ENCODE data around the gene CBR3.
"Not testable (repeated sequence)": the region's sequence is repeated elsewhere in the genome, so short reads cannot be mapped to it uniquely, and the experiment has no call there.

CBR3 gene

GRCh38 chr21:36141513-36141925 lies 6.6 kb downstream of the CBR3 start (continued):
- TF ChIP-seq, protein P1, sequence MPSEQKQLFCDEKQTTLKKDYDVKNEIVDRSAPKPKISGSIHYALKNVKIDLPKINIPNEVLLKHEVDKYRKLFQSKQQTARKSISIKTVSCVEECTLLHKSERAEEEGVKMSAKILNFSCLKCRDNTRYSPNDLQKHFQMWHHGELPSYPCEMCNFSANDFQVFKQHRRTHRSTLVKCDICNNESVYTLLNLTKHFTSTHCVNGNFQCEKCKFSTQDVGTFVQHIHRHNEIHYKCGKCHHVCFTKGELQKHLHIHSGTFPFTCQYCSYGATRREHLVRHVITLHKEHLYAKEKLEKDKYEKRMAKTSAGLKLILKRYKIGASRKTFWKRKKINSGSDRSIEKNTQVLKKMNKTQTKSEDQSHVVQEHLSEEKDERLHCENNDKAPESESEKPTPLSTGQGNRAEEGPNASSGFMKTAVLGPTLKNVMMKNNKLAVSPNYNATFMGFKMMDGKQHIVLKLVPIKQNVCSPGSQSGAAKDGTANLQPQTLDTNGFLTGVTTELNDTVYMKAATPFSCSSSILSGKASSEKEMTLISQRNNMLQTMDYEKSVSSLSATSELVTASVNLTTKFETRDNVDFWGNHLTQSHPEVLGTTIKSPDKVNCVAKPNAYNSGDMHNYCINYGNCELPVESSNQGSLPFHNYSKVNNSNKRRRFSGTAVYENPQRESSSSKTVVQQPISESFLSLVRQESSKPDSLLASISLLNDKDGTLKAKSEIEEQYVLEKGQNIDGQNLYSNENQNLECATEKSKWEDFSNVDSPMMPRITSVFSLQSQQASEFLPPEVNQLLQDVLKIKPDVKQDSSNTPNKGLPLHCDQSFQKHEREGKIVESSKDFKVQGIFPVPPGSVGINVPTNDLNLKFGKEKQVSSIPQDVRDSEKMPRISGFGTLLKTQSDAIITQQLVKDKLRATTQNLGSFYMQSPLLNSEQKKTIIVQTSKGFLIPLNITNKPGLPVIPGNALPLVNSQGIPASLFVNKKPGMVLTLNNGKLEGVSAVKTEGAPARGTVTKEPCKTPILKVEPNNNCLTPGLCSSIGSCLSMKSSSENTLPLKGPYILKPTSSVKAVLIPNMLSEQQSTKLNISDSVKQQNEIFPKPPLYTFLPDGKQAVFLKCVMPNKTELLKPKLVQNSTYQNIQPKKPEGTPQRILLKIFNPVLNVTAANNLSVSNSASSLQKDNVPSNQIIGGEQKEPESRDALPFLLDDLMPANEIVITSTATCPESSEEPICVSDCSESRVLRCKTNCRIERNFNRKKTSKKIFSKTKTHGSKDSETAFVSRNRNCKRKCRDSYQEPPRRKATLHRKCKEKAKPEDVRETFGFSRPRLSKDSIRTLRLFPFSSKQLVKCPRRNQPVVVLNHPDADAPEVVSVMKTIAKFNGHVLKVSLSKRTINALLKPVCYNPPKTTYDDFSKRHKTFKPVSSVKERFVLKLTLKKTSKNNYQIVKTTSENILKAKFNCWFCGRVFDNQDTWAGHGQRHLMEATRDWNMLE (tag by site-specific recombination; conservative IDR thresholded peaks at IDR 0.05; ENCODE audit: low read depth), result no peak
- TF ChIP-seq ZNF529 (tag by site-specific recombination; IDR thresholded peaks at IDR 0.05; ENCODE audit: insufficient replicate concordance), result no peak
- no peak for TF ChIP-seq ZNF248 (tag by site-specific recombination; IDR thresholded peaks at IDR 0.05)
- no peak for TF ChIP-seq ZNF621 (tag by site-specific recombination; IDR thresholded peaks at IDR 0.05)
- TF ChIP-seq ZNF585B (tag by site-specific recombination; IDR thresholded peaks at IDR 0.05), result no peak
- peak; percentile 88 for TF ChIP-seq ZBTB48 (tag by site-specific recombination; IDR thresholded peaks at IDR 0.05)
- no peak for TF ChIP-seq ZNF280C (tag by site-specific recombination; IDR thresholded peaks at IDR 0.05)

- ChIA-PET POLR2A (interaction anchor here (0.7 kb wide), 1 partner anchor 24 kb away, joined by 3 read pairs; no protein-coding TSS in a partner anchor), CTCF (interaction anchor here (1.3 to 6.7 kb wide), 2 partner anchors 66 to 491 kb away, joined by 6 to 59 read pairs; no protein-coding TSS in a partner anchor)
- not testable (repeated sequence) for H3K27ac ChIP-seq (ENCODE audit: extremely low read depth, low read depth, low read length); H3K4me3 ChIP-seq (ENCODE audit: low read depth, low read length); H3K9me3 ChIP-seq (ENCODE audit: control insufficient read depth, insufficient read depth, low read depth, low read length); H3K4me1 ChIP-seq (ENCODE audit: control insufficient read depth, insufficient read depth, low read length)
- H3K36me3 ChIP-seq (ENCODE audit: control insufficient read depth in 2 of 2, insufficient read depth in 1 of 2, low read length in 2 of 2), result peaks cover 3 to 10% of the 10 kb centered on the region in 2 experiments; a peak in 2 of 3 replicates
These were observed 9.4 kb downstream of the CBR3 start for GRCh38 chr21:36144233-36144632.

DNA sequence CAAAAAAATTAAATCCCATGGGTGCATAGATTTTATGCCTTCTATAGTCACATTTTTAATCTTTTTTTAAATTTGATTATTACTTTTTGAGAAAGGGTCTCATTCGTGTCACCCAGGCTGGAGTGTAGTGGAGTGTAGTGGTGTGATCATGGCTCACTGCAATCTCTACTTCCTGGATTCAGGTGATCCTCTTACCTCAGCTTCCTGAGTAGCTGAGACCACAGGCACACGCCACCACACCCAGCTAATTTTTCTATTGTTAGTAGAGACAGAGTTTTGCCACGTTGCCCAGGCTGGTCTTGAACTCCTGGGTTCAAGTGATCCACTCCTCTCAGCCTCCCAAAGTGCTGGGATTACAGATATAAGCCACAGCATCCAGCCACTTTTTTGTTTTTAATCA lies 10.4 kb downstream of the CBR3 start:
- Histone ChIP-seq H3K9me3 (ENCODE audit: control insufficient read depth, insufficient read depth, low read depth, low read length) (no peaks in the 10 kb centered on the region; the same call in 1 of the 2 replicates), H3K27ac (ENCODE audit: extremely low read depth, low read depth, low read length) (no peak overlapping the region), H3K4me1 (ENCODE audit: control insufficient read depth, insufficient read depth, low read length) (no peaks in the 10 kb centered on the region), H3K36me3 (ENCODE audit: control insufficient read depth in 2 of 2, insufficient read depth in 1 of 2, low read length in 2 of 2) (peaks cover 3 to 6% of the 10 kb centered on the region in 2 experiments; a peak in 2 of 3 replicates), H3K4me3 (ENCODE audit: low read depth, low read length) (no peak overlapping the region)
- CTCF ChIA-PET, result interaction anchor here (0.6 to 1.0 kb wide), 4 partner anchors 9 to 1380 kb away, joined by 3 to 8 read pairs (median 4); no protein-coding TSS in a partner anchor
- TF ChIP-seq ZBTB7A (tag by site-specific recombination; IDR thresholded peaks at IDR 0.05; ENCODE audit: low read depth) (no peak), ZNF660 (tag by site-specific recombination; IDR thresholded peaks at IDR 0.05) (no peak), GFI1B (tag by site-specific recombination; IDR thresholded peaks at IDR 0.05) (no peak), ZNF76 (tag by site-specific recombination; IDR thresholded peaks at IDR 0.05; ENCODE audit: borderline replicate concordance, low read depth) (no peak), PRDM1 (tag by site-specific recombination; IDR thresholded peaks at IDR 0.05) (no peak), SP7 (tag by site-specific recombination; IDR thresholded peaks at IDR 0.05) (no peak), BCL11A (tag by site-specific recombination; IDR thresholded peaks at IDR 0.05; ENCODE audit: low read depth) (no peak), ZNF830 (tag by site-specific recombination; IDR thresholded peaks at IDR 0.05; ENCODE audit: low read depth) (no peak), SETDB1 (IDR thresholded peaks at IDR 0.05; ENCODE audit: insufficient read length, low read length) (no peak), ZNF621 (tag by site-specific recombination; IDR thresholded peaks at IDR 0.05) (no peak), ZNF416 (tag by site-specific recombination; IDR thresholded peaks at IDR 0.05) (no peak)
- POLR2A ChIA-PET, result no interaction called here
